ENCODE data around the gene NAP1L1. TPM values are rescaled to one million over a fixed set of nuclear protein-coding genes. Genes with fewer than 3 reads are reported as not detected.

Gene NAP1L1
- total RNA-seq, 1 experiment from 2014 or later = 397 TPM

GRCh38 chr12:76041406-76041805, 43.1 kb downstream of the NAP1L1 start:
- DNase-seq (ENCODE audit: low read depth) = no peak

DNA sequence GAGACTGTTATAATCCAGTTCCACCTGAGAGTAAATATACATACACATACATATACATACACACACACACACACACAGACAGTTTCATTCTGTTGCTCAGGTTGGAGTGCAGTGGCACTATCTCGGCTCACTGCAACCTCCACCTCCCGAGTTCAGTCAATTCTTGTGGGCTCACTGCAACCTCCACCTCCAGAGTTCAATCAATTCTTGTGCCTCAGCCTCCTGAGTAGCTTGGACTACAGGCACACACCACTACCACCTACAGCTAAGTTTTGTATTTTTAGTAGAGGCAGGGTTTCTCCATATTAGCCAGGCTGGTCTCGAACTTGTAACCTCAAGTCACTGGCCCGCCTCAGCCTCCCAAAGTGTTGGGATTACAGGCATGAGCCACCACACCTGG, 44.0 kb downstream of the NAP1L1 start:
- no peak for DNase-seq (ENCODE audit: low read depth)

- DNase-seq (ENCODE audit: low read depth) = no peak
Measured at GRCh38 chr12:76038176-76038575, 46.3 kb downstream of the NAP1L1 start.

DNA sequence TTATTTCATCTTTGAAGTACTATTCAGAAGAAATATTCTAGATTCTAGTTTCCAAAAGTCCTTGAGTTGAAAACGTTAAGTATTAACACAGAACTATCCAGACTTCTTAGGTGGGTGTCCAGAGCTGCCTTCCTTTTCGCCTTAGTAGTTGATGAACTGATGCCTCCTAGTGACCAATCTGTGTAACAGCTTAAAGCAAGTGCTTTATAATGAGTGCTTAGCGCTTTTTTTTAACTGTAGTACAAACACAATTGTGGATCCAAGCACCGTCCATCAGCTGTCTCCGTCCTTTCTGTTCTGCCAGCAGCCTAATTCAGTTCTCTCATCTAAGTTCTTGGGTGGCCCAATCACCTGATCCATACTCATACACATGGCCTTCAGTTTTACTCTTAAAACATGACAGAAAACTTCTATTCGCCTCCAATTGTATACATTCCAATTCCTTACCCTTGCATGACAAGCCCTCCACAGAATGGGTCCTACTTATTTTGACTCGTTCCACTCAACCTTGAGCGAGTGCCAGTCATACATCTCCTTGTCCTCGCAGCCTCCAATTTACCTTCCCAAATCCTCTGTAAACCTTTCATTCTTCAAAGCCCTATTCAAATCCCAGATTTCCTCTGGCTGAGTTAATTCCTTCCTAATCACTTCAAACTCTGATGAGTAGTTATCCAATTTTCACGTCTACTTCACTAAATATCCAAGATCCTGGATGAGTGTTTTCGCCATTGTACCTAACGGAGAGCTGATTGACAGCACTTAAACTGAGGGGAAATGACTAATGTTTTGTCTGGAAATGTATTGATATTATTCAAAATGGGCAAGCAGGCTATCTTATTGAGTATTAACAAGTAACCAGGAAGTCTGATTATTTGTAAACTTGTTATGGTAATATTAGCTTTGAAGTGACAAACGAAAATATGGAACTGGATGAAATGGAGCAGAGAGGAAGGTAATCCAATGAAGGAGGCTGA, 47.1 kb downstream of the NAP1L1 start:
- DNase-seq (ENCODE audit: low read depth) = peak; percentile 82

DNA sequence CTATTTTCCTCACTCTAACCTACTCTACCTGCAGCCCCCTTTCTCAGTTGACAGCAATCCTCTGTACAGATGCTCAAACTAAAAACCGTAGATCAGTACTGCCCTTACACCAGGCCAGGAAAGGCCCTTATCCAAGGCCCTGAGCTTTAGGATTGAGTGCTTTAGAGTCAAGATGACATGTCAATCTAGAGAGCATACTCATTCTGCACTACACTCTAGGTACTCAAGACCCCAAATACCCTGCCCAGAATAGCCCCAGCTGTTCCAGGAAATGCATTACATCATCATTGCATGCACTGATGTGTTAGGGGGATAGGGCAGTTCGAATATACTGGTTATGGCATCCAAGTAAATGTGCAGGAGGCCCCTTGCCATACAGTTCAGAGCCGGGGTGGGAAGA, 49.4 kb downstream of the NAP1L1 start:
- DNase-seq (ENCODE audit: low read depth) = no peak

DNA sequence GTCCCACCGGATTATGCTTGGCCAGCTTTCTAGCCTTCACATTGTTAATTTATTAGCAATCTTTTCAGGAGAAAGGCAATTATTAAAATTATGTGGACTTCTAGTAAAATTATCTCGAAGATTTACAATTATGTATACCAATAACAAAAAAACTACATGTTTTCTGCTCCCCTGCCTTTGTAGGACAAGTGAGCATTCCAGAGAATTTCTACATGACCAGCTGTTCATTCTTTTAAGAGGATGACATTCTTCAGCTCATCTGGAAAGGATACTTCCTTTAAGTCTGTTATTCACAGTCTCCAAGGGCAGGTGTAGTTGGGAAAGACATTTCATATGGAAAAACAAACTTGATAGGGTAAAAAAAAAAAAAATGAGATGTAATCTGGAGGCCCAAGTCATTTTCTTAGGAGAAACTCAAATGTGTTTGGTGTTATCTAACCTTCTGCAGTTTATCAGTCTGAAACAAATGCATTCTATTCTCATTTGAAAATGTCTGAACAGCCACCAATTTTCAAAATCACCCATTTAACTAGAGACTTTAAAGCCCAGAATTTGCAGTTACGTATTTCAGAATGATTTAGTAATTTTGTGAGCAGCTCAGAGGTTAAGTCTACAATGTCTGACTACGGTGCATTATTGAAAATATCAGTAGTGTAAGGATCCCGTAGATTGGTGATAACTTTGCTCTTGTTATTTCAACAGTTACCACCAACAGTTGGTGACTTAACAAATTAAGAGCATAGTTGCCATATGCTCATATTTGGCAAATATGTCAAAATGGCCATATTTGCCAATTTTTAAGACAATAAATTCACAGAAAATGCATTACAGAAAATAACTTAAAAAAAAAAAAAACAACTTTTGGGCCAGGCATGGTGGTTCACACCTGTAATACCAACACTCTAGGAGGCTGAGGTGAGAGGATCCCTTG, 51.1 kb downstream of the NAP1L1 start:
- DNase-seq (ENCODE audit: low read depth) = peak; percentile 86

GRCh38 chr12:76032043-76032981, 52.2 kb downstream of the NAP1L1 start:
- DNase-seq (ENCODE audit: low read depth) = peak; percentile 69

- DNase-seq (ENCODE audit: low read depth) = peak; percentile 98
Measured at GRCh38 chr12:76031414-76032042, 53.0 kb downstream of the NAP1L1 start, which contains the start of gene PHLDA1. TSS of gene PHLDA1 (minus strand) at chr12:76031776.

DNA sequence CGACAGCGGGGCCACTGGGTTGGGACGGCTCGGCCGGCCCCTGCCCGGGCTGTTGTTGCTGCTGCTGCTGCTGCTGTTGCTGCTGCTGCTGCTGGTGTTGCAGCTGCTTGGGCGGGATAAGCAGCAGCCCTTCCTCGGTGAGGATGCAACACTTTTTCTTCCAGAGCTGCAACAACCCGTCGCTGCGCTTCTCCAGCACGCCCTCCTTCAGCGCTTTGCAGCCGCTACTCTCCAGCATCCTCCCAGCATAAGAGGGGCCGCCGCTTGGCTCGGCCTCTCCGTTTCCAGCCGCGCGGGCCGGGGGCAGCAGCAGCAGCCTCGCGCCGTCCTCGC, 53.4 kb downstream of the NAP1L1 start:
- DNase-seq (ENCODE audit: low read depth) = no peak

- DNase-seq (ENCODE audit: low read depth) = peak; percentile 66
Measured at GRCh38 chr12:76030341-76031080, 54.0 kb downstream of the NAP1L1 start.

DNA sequence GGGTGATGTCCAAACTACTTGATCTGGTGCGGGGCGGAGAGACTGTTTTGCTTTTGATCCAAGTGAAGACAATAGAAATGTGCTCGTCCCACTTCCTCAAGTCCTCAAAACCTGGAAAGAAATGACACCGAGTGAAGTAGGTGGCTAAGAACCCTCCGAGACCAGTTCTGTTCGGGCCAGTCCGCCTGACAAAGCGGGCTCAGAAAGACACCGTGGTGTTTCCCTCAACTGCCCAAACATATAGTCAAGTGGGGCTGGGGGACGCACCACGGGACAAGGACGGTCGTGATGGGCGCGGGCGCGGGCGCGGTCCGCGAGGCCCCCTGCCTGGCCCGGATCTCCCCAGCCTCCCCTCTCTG, 54.5 kb downstream of the NAP1L1 start:
- DNase-seq (ENCODE audit: low read depth) = peak; percentile 68

DNA sequence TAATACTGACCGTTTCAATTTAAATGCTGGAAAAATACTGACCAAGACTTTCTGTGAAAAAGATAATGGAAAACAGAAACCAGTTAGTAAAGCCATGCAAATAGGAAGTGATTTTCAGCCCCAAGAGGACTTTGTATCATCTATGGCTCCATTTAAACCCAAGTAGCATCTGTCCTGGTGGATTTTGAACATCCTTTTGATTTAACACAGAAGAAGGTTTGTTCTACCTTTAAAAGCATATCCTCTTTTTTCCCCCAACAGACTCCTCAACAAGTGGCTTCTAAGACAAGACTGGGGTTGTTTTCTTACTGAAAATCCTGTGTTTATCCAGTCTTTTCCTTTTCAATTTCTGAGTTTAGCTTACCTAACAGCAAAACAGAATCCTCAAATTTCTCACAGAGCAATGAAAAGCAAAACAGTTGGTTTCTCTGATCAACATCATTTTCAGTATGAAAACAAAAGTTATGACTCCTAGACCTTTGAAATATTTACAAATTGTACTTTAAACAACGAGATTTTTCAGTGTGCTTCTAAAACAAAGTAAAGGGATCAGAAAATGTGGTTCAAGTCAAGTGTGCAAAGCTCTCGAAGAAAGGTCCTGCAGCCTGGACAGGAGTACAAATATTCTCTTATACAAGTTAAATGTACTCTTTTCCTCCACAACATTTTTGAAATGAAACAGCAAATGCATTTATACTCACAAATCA, 55.8 kb downstream of the NAP1L1 start:
- no peak for DNase-seq (ENCODE audit: low read depth)

GRCh38 chr12:76026643-76027063, 57.8 kb downstream of the NAP1L1 start:
- peak; percentile 56 for DNase-seq (ENCODE audit: low read depth)

DNA sequence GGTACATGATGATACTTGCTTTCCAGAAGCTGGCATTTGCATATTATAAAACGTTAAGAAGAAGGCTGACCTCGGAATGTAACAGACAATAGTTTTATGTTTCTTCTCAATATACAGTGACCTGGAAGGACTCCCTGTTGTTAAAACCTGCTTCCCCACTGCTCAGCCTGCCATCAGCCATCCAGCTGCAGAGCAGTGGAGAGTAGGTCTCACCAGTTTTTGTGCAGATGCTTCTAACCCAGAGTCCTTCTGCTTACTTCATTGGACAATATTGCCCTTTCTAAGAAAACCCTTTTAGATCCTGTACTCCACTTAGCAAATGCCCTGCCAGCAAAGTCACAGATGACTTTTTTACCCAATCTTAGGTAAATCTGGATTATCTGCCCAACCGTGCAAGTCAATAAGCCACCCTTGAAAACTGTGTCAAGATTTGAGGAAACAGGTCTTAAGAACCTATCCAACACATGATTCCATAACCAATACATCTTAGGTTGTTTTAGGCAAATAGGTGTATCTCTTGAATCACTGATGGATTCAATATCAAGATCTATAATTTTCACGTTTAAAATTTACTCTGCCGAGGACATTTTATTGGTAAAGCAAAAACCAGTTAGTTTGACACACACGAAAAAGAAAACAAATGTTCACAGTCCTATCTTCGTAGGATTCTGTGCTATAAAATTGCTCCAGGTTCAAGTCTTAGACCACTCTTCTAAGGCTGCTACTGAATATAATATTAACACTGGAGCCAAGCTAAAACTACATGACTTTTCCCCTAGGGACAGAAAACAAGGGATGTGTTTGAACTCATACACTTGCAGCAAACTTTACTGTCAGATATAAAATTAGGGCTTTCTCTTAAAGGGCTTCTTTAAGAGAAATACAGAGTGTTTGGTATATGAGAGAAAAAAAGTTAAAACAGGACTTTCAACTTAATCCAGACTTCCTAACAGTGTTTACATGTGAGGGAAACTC, 58.6 kb downstream of the NAP1L1 start:
- DNase-seq (ENCODE audit: low read depth) = peak; percentile 78

DNA sequence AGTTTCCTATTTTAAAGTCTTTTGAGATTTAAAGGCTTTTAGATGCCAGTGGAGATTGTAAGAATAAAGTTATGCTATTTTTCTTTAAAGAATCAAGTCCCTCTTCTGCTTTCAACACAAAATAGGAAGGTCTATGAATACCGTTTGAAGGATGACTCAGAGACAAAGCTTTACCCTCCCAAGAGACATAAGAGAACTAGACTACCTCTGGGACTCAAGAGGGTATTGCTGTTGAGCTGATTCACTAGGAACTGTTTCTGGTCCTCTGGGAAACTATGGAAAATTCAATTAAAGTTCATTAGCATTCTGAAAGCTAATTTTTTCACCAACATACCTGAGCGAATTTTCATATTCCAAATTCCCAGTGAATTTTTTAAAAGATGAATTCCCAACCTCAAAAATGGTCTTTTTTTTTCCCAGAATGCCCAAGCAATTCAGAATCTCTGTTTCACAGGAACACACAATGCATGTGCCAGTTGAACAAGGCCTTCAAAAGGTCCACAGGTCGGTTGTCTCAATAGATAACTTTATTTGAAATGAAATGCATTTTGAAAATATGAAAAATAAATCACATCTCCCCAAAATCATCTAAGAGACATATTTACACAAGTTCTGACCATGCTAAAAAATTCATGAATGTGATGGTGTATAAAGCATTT, 59.4 kb downstream of the NAP1L1 start:
- DNase-seq (ENCODE audit: low read depth) = peak; percentile 94

- DNase-seq (ENCODE audit: low read depth) = peak; percentile 42
Measured at GRCh38 chr12:76024102-76024781, 60.2 kb downstream of the NAP1L1 start.

All from LHCN-M2 (cell line).